Measurements from ENCODE around the gene STRN. TPM values are rescaled to one million over a fixed set of nuclear protein-coding genes. Genes with fewer than 3 reads are reported as not detected.
A peak's percentile ranks its signal among the peaks of the same experiment; 100 is the strongest.

STRN gene
- total RNA-seq, 3 donors from 2014 or later = 27.2 to 35.1 (median 32.5) TPM

DNA sequence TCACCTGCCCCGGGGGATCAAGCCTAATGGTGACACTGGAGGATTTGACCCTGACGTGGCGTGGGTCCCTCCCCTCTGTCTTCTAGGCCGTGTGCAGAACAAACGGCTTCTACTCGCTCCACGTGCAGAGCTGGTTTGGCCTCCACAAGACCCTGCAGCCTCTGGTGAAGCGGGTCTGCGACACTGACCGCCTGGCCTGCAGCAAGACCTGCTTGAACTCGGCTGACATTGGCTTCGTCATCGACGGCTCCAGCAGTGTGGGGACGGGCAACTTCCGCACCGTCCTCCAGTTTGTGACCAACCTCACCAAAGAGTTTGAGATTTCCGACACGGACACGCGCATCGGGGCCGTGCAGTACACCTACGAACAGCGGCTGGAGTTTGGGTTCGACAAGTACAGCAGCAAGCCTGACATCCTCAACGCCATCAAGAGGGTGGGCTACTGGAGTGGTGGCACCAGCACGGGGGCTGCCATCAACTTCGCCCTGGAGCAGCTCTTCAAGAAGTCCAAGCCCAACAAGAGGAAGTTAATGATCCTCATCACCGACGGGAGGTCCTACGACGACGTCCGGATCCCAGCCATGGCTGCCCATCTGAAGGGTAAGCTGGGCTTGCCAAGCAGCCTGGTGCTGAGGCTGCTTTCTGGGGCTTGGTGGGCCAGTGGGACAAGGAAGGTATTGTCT, 157.8 kb downstream of the STRN start:
- H3K4me3 ChIP-seq = no peak overlapping the region
- no peaks in the 10 kb centered on the region for H3K27me3 ChIP-seq
- no peaks in the 10 kb centered on the region for H3K36me3 ChIP-seq
- H3K9me3 ChIP-seq = no peaks in the 10 kb centered on the region
- no peak for DNase-seq (ENCODE audit: low spot score in 2 of 2)
- H3K27ac ChIP-seq = no peak overlapping the region
- intact Hi-C loops (cut with DNase I; ENCODE audit: low total_unique reads) = no loop called here
- no peaks in the 10 kb centered on the region for H3K4me1 ChIP-seq
- no peak for TF ChIP-seq POLR2AphosphoS5 (IDR thresholded peaks at IDR 0.05)
- TF ChIP-seq, protein P1, sequence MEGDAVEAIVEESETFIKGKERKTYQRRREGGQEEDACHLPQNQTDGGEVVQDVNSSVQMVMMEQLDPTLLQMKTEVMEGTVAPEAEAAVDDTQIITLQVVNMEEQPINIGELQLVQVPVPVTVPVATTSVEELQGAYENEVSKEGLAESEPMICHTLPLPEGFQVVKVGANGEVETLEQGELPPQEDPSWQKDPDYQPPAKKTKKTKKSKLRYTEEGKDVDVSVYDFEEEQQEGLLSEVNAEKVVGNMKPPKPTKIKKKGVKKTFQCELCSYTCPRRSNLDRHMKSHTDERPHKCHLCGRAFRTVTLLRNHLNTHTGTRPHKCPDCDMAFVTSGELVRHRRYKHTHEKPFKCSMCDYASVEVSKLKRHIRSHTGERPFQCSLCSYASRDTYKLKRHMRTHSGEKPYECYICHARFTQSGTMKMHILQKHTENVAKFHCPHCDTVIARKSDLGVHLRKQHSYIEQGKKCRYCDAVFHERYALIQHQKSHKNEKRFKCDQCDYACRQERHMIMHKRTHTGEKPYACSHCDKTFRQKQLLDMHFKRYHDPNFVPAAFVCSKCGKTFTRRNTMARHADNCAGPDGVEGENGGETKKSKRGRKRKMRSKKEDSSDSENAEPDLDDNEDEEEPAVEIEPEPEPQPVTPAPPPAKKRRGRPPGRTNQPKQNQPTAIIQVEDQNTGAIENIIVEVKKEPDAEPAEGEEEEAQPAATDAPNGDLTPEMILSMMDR (IDR thresholded peaks at IDR 0.05) = no peak
- TF ChIP-seq POLR2A (IDR thresholded peaks at IDR 0.05) = no peak

GRCh38 chr2:36807223-36807886, 159.0 kb downstream of the STRN start:
- H3K27ac ChIP-seq = peak overlapping the region; percentile 55 to 65
- TF ChIP-seq POLR2A (IDR thresholded peaks at IDR 0.05) (no peak), POLR2AphosphoS5 (IDR thresholded peaks at IDR 0.05) (no peak)
- TF ChIP-seq, protein P1 (IDR thresholded peaks at IDR 0.05) = no peak
- H3K36me3 ChIP-seq = no peaks in the 10 kb centered on the region

GRCh38 chr2:36805635-36806224, 160.6 kb downstream of the STRN start:
- no peak for TF ChIP-seq POLR2AphosphoS5 (IDR thresholded peaks at IDR 0.05)
- TF ChIP-seq POLR2A (IDR thresholded peaks at IDR 0.05) = no peak
- TF ChIP-seq, protein P1 (IDR thresholded peaks at IDR 0.05) = no peak
- H3K36me3 ChIP-seq = no peaks in the 10 kb centered on the region
- no peak overlapping the region for H3K27ac ChIP-seq
- H3K4me1 ChIP-seq = no peaks in the 10 kb centered on the region
- H3K9me3 ChIP-seq = no peaks in the 10 kb centered on the region
- intact Hi-C loops (cut with DNase I; ENCODE audit: low total_unique reads) = no loop called here
- no peak for DNase-seq (ENCODE audit: low spot score in 2 of 2)
- no peak overlapping the region for H3K4me3 ChIP-seq
- H3K27me3 ChIP-seq = no peaks in the 10 kb centered on the region

More at GRCh38 chr2:36807223-36807886, 159.0 kb downstream of the STRN start:
- Histone ChIP-seq H3K27me3 (no peaks in the 10 kb centered on the region), H3K4me3 (no peak overlapping the region), H3K9me3 (no peaks in the 10 kb centered on the region), H3K4me1 (no peaks in the 10 kb centered on the region)
- DNase-seq (ENCODE audit: low spot score in 2 of 2) = no peak
- intact Hi-C loops (cut with DNase I; ENCODE audit: low total_unique reads) = no loop called here

GRCh38 chr2:36802952-36803351, 163.4 kb downstream of the STRN start:
- intact Hi-C loops (cut with DNase I; ENCODE audit: low total_unique reads) = no loop called here
- TF ChIP-seq POLR2AphosphoS5 (IDR thresholded peaks at IDR 0.05) (no peak), POLR2A (IDR thresholded peaks at IDR 0.05) (no peak)
- TF ChIP-seq, protein P1 (IDR thresholded peaks at IDR 0.05) = no peak
- Histone ChIP-seq H3K27me3 (no peaks in the 10 kb centered on the region), H3K27ac (no peak overlapping the region), H3K9me3 (no peaks in the 10 kb centered on the region), H3K4me3 (no peak overlapping the region), H3K36me3 (no peaks in the 10 kb centered on the region), H3K4me1 (no peaks in the 10 kb centered on the region)
- DNase-seq (ENCODE audit: low spot score in 2 of 2) = no peak

GRCh38 chr2:36801088-36801487, 165.2 kb downstream of the STRN start:
- Histone ChIP-seq H3K9me3 (no peaks in the 10 kb centered on the region), H3K4me3 (no peak overlapping the region), H3K4me1 (no peaks in the 10 kb centered on the region), H3K36me3 (no peaks in the 10 kb centered on the region), H3K27ac (no peak overlapping the region), H3K27me3 (no peaks in the 10 kb centered on the region)
- intact Hi-C loops (cut with DNase I; ENCODE audit: low total_unique reads) = no loop called here
- TF ChIP-seq POLR2A (IDR thresholded peaks at IDR 0.05) = no peak
- TF ChIP-seq POLR2AphosphoS5 (IDR thresholded peaks at IDR 0.05) = no peak
- TF ChIP-seq, protein P1 (IDR thresholded peaks at IDR 0.05) = no peak
- no peak for DNase-seq (ENCODE audit: low spot score in 2 of 2)

Measured in breast epithelium (tissue), 4 donors.